Hepatocyte (in vitro differentiated cells): ENCODE measurements around the gene CFAP221.

ENCODE experiments used
- EZH2phosphoT487 ChIP-seq: fragments of 200-600 bp; sonication (generic); IDR thresholded peaks from one replicate; pipeline ENCODE4 v1.6.1; 2018; ENCODE audit warnings: antibody characterized with exemption, mild to moderate bottlenecking, low read depth, moderate library complexity; ENCODE audit not compliant: unreplicated experiment, severe bottlenecking
- TF ChIP-seq, protein P1 (sequence below): fragments of 200-600 bp; sonication (generic); IDR thresholded peaks from 2 replicates; pipeline ENCODE4 v1.5.1; 2016; ENCODE audit warnings: antibody characterized with exemption, mild to moderate bottlenecking; ENCODE audit not compliant: poor library complexity

DNA sequence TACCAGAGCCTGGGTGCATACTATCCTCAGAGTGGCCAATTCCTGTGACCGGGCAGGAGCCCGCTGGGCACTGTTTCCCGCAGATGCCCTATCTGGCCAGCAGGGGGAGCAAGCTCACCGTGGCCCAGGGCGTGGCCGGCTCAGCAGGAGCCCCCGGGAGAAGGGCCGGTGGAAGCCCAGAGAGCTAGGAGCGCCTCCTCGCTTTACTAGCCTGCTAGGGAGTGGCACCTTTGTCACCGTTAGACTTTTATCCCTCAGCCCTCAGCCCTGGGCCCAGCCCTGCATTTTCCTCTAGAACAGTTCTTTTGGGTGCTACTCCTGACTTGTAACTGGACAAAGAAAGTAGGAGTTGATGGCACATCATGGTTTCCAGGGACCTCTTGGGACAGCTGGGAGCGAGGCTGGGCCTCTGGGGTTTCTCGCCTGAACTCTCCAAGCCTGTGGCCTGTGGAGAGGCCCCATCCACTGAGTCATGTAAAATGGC is 158.7 kb downstream of the CFAP221 start:
- TF ChIP-seq, protein P1, sequence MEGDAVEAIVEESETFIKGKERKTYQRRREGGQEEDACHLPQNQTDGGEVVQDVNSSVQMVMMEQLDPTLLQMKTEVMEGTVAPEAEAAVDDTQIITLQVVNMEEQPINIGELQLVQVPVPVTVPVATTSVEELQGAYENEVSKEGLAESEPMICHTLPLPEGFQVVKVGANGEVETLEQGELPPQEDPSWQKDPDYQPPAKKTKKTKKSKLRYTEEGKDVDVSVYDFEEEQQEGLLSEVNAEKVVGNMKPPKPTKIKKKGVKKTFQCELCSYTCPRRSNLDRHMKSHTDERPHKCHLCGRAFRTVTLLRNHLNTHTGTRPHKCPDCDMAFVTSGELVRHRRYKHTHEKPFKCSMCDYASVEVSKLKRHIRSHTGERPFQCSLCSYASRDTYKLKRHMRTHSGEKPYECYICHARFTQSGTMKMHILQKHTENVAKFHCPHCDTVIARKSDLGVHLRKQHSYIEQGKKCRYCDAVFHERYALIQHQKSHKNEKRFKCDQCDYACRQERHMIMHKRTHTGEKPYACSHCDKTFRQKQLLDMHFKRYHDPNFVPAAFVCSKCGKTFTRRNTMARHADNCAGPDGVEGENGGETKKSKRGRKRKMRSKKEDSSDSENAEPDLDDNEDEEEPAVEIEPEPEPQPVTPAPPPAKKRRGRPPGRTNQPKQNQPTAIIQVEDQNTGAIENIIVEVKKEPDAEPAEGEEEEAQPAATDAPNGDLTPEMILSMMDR = peak; percentile 84
- TF ChIP-seq EZH2phosphoT487 = no peak
